T-helper 2 cell (primary cell): ENCODE data around the gene MZT2A.
"Not testable (repeated sequence)": the region's sequence is repeated elsewhere in the genome, so short reads cannot be mapped to it uniquely, and the experiment has no call there.

Experiments
- DNase-seq, 5 experiments: peaks; one replicate each; pipeline versions ENCODE4 v3.0.0 to v3.0.0-alpha.2; 2012 to 2022

MZT2A gene

DNA sequence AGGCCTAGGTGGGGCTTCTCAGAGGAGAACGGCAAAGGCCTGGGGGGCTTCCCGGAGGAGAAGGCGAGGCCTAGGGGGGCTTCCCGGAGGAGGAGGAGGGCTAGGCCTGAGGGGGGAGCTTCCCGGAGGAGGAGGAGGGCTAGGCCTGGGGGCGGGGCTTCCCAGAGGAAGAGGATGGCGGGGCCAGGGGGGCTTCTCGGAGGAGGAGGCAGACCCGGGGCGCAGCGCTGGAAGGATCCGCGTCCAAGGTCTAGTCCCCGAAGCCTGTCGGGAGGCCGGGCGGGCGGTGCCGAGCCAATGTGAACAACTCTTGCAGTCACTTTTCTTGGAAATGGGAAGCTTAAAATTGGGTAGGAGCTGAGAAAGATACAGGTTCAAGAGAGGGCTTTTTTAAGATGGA lies 46.3 kb downstream of the MZT2A start:
- DNase-seq = no peak

DNA sequence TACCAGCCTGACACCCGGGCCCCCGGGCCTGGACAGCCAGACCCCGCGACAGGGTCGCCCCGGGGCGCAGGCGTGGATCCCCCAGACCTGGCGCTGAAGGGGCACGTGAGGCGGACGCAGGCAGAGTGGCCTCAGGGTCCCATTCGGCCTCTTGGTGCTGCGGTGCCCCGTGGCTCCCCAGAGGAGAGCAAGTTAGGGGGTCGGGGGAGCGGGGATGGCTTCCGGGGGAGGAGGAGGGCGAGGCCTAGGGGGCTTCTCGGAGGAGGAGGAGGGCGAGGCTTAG lies 46.7 kb downstream of the MZT2A start:
- DNase-seq = not testable (repeated sequence)

DNA sequence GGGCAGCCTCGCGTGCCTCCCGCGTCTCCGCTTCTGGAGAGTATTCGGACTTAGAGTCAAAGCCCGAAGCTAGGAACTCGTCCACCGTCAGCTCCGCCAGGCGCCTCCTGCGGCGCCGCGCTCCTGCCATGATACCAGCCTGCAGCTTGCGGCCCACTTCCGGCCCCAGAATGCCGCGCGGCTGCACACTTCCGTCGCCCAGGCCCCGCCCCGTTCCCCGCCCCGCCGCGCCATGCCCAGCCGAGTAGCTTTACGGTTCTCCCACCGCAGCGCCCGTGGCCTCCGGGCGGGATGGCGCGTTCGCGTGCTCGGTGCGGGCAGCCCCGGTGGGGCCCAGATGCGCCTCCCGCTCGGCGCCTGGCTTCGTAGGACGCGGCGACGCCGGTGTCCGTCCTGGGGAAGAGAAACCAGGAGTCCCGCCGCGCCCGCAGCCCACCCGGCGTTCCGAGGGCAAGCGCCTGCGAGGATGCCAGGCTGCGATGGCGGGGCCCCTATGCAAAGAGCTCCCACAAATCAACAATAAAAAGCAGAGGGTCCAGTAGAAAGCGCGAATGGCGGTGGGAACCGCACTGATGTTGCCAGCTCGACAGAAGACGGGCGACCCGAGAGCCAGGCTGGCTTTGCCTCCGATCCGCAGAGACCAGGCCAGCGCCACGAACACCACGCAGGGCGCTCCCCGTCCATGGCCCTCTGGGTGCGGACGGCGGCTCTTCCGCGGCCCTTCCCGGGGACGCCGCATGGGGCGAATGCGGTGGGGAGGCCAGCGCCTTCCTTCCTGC lies 47.3 kb downstream of the MZT2A start:
- not testable (repeated sequence) for DNase-seq

DNA sequence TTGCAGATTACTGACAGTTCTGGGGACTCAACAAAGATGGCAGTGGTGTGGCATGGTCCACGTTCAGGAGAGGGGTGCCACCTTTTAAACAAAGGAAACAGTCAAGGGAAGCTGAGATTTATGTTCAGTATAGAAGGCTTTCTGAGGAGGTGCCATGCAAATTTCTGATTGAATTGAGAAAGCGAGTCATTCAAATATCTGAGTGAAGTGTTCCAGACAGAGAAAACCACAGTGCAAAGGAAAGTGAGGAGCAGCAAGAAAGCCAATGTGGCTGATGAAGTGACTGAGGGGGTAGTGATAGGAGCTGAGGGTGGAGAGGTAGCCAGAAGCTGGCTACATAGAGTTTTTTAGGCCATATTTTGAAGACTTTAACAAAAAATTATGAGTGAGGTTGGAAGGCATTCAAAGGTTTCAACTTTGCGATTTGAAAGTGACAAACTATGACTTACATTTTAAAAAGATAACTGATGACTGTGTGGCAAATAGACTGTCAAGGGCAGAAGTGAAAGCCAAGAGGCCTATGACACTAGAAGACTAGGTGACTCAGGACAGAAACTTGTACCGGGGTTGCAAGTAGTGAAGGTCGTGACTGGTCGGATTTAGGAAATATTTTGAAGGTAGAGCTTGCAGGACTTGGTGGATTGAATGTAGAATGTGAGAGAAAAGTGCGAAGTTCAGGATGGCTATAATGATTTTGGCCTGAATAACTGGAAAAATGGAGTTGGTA lies 51.3 kb downstream of the MZT2A start:
- not testable (repeated sequence) for DNase-seq
